AG10803 (cell line): ENCODE results near the gene RBM34.

Experiments used
- DNase-seq: peaks from one replicate; pipeline ENCODE4 v3.0.0; 2010; ENCODE audit warnings: low read depth
- H3K4me3 ChIP-seq: 2 replicates; pipeline ENCODE4 v1.5.1; 2011; ENCODE audit warnings: mild to moderate bottlenecking, low read length, control low read depth
- TF ChIP-seq, protein P1 (sequence below): conservative IDR thresholded peaks from 2 replicates; pipeline ENCODE4 v1.5.1; 2011; ENCODE audit warnings: mild to moderate bottlenecking, low read length, control low read depth, inconsistent platforms

Gene RBM34

DNA sequence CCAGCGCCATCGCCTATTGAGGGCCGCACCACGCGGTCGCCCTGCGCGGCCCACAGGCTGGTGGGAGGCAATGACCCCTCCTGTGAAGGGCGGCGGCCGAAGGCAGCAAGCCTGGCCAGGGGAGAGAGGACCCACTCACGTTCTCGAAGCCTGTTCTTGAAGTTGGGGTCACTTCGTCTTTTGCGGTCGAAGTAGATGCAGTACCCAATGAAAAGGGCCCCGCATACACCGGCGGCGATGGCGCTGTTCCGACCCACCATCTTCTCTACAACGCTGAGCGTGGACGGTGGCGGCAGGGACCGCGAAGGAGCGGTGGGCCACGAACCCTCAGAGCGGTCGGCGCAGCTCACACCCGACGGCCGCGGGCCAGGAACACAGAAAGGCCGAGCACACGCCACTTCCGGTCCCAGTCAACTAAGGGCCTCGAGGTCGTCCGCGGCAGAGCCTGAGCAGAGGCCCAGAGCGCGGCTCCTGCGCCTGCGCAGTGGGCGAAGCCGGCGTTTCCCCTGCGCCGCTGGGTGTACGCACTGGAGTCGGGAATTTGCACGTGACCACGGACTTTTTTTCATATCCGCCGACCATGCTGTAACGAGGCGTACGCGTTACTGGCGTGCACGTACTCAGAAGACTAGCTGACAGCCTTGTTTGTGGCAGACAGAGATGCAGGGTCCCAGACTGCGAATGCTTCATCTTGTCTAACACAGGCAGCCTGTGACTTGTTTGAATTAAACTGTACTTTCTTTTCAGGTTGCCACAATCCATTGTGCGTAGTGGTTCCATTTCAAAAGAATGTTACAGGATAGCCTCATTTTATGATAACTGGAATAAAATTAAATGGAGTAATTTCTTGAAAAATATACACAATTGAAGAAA is 32.4 kb downstream of the RBM34 start, which contains the start of gene TOMM20:
Gene TOMM20 (minus strand): TSS at position 382 of the 873 bp plus-strand sequence. CDS start 122 bp downstream, at position 260.
- DNase-seq: peak; percentile 98
- TF ChIP-seq, protein P1, sequence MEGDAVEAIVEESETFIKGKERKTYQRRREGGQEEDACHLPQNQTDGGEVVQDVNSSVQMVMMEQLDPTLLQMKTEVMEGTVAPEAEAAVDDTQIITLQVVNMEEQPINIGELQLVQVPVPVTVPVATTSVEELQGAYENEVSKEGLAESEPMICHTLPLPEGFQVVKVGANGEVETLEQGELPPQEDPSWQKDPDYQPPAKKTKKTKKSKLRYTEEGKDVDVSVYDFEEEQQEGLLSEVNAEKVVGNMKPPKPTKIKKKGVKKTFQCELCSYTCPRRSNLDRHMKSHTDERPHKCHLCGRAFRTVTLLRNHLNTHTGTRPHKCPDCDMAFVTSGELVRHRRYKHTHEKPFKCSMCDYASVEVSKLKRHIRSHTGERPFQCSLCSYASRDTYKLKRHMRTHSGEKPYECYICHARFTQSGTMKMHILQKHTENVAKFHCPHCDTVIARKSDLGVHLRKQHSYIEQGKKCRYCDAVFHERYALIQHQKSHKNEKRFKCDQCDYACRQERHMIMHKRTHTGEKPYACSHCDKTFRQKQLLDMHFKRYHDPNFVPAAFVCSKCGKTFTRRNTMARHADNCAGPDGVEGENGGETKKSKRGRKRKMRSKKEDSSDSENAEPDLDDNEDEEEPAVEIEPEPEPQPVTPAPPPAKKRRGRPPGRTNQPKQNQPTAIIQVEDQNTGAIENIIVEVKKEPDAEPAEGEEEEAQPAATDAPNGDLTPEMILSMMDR: no peak
- peak within 1 kb of the TSS; percentile 98 for H3K4me3 ChIP-seq

DNA sequence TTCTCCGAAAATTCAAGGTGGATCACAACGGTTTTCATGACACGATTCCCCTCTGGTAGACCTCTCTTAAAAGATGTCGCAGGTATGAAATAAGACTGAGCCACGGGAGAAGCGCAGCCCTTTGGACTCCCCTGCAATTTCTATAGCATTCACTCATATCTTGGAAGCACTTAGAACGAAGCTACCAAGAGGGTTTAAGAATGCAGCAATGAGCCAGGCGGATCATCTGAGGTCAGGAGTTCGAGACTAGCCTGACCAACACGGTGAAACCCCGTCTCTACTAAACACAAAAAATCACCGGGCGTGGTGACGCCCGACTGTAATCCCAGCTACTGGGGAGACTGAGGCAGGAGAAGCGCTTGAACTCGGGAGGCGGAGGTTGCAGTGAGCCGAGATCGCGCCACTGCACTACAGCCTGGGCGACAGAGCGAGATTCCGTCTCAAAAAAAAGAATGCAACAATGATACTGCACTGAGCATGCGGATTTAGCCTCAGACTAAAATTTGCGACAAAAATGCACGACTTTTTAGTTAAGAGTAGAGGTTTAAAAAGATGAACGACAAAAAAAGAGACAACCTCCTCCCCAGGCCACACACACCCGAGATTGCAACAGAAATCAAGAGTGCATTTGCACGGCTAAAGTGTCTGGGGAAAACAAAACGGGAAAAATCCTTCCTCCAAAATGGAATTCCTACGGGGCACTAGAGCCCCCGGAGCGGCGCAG is 33.2 kb downstream of the RBM34 start:
- H3K4me3 ChIP-seq: peak overlapping the region; percentile 98
- peak; percentile 5 for DNase-seq
- TF ChIP-seq, protein P1: no peak

DNA sequence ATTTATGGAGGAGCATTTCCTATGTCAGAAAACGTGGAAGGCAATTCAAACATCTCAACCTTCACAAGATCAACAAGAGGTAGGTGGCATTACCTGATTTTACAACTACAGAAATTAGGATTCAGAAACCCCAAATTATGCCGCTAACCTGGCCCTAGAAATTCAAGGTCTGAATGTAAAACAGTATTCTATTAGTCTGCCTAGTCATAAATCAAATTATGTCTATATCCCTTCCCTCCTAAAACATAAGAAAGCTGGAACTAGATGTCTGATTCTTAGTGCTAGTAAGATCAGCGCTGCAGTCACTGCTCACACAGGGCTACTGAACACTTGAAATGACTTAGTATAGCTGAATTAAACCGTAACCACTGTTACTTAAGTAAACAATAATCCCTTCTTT is 33.8 kb downstream of the RBM34 start:
- peak overlapping the region; percentile 98 for H3K4me3 ChIP-seq
- TF ChIP-seq, protein P1: no peak
- peak; percentile 9 for DNase-seq

DNA sequence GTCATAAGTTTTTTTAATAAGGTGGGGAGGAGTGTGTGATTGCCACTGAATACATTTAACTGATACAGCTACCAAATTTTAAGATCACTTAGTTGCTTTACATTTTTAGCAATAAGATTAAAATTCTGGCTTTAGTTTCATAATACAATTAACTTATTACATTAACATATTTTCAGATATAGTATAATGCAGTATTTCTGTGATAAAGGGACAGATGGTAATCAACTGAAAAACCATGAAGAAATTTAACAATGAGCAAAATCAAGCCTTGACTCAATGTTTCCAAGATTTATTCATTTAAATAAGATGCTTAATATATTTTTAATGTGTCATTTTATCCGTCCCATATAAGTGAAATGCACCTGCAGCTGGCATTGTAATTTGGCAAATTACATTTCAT is 36.4 kb downstream of the RBM34 start:
- DNase-seq: no peak
- TF ChIP-seq, protein P1: no peak
- H3K4me3 ChIP-seq: no peak overlapping the region

DNA sequence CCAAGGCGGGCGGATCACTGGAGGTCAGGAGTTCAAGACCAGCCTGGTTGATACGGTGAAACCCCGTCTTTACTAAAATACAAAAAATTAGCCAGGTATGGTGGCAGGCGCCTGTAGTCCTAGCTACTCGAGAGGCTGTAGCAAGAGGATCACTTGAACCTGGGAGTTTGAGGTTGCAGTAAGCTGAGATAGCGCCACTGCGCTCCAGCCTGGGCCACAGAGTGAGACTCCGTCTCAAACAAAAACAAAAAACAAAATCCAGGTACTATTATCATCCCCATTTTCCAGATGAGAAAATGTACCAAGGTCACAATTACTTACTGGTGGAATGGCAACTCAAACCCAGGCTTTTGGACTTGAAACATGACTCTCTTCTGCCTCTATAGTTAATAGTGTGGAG is 36.9 kb downstream of the RBM34 start:
- DNase-seq: no peak
- TF ChIP-seq, protein P1: no peak
- H3K4me3 ChIP-seq: no peak overlapping the region

DNA sequence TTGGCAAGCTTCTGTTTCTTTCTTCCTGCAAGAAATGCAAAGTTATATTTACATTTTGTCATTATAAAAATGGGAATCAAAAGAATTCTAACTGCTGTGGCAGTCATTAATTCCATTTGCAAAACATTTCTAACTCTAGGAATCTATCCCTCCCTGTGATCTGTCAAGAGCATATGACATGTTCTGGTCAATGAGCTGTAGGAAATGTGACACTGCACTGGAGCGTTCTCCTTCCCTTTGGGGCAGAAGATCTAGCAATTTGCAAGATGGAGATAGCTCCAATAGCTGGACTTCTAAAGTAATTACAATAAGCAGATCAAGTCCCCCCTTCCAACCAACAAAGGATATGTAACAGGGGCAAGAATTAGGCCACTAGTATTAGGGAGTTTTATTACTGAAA is 38.7 kb downstream of the RBM34 start:
- H3K4me3 ChIP-seq: no peak overlapping the region
- DNase-seq: no peak
- TF ChIP-seq, protein P1: no peak
